GM18520 (cell line): ENCODE measurements around the gene FBXO45.
"Not testable (repeated sequence)": the region's sequence is repeated elsewhere in the genome, so short reads cannot be mapped to it uniquely, and the experiment has no call there.

Source experiments
- ATAC-seq: cut with Tn5 transposase; IDR thresholded peaks from one replicate; pipeline ENCODE4 v1.9.1; 2021; ENCODE audit not compliant: unreplicated experiment

The FBXO45 gene

GRCh38 chr3:196615234-196615633 lies 46.8 kb downstream of the FBXO45 start:
- not testable (repeated sequence) for ATAC-seq

DNA sequence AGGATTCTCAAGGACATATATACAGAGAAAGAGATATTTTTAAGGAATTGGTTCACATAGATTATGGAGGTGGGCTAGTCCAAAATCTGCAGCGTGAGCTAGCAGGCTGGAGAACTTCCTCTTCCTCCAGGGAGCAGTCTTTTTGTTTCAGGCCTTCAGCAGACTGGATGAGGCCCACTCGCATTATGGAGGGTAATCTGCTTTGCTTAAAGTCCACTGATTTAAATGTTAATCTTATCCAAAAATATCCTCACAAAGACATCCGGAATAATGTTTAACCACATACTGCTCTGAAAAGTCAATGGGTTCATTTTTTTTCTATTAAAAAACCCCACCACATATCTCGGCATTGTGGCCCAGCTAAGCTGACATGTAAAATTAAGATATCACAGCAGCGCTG lies 48.8 kb downstream of the FBXO45 start:
- ATAC-seq, result no peak

DNA sequence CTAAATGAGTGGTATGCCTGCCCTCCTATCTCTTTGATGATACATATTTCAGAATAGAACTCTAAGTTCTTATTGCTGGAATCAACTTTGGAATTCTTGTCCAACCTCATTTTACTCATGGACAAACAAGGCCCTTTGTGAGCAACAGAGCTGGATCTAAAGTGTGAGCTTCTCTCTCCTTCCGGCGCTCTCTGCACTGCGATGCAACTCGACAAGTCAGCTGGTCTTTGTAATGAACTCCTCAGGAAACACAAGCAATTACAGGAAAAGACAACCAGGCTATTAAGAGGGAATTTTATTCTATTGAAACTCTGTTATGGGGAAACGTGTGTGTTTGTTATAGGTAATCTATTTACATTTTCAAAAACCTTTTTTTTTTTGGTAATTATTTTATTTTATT lies 50.8 kb downstream of the FBXO45 start:
- ATAC-seq, result no peak

- ATAC-seq, result not testable (repeated sequence)
Measured at GRCh38 chr3:196619627-196620026, 51.2 kb downstream of the FBXO45 start.

- no peak for ATAC-seq
Measured at GRCh38 chr3:196620161-196620604, 51.7 kb downstream of the FBXO45 start.

GRCh38 chr3:196620684-196621083 lies 52.2 kb downstream of the FBXO45 start:
- ATAC-seq, result no peak

DNA sequence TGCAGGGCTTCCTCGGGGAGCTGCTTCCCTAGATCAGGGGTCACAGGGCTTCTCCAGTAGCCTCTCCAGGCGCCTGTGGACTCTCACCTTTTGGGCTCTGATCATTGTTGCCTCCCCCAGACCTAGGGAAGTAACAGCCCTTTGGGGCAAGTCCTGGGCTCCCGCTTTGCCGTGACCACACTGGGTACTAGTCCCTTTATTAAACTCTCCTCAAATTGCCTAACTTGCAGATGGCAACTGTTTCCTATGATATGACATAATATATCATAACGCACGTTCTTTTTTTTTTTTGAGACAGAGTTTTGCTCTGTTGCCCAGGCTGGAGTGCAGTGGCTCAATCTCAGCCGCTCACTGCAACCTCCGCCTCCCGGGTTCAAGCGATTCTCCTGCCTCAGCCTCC lies 53.2 kb downstream of the FBXO45 start:
- ATAC-seq, result no peak

DNA sequence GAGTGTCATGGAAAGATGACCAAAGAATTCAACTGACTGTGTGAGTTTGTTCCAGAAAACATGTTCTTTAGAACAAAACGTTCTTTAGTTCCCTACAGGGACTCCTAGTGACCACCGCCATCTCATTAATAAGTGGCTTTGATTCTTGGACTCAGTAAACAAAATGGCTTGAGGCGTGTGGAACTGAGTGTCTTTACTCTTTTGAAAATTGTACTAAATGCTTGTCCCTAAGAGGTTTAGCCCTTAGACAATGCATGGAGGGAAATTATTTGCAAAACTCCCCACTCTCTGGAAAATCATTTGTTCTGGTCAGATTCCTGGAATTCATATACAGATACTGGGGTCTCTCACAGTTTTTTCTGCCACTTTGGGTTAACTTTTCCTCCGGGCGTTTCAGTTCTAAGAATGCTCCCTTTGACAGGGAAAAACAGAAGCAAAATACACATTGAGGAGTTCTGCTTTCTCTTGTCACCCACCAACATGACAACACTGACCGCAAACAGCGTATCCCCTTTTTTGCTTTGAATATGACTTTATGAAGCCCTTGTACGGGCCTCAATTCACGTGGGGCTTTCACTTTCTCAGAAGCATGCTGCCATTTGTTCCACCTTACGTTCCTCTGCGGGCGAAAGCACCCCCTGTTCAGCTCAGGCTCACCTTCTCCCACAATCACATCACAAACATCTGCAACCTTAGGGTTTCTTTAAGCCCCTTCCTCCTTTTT lies 55.8 kb downstream of the FBXO45 start:
- ATAC-seq, result no peak

GRCh38 chr3:196624907-196625306 lies 56.4 kb downstream of the FBXO45 start:
- no peak for ATAC-seq

DNA sequence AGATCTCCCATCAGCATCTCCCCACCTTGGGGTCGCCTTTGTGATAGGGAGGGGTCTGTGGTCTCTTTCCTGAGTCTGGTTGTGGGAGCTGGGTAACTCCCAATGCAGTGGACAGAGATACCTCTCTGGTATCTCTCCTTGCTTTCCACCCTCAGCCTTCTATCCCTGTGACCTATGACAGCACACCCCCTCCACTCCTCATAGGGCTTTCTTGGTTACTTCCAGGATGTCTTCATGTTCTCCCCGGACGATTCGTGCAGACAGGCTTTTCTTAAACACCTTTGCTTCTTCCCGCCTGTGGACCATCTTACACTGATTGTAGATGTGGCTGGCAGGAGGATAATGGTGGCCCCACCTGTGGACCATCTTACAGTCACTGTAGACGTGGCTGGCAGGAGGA lies 56.9 kb downstream of the FBXO45 start:
- ATAC-seq, result no peak

DNA sequence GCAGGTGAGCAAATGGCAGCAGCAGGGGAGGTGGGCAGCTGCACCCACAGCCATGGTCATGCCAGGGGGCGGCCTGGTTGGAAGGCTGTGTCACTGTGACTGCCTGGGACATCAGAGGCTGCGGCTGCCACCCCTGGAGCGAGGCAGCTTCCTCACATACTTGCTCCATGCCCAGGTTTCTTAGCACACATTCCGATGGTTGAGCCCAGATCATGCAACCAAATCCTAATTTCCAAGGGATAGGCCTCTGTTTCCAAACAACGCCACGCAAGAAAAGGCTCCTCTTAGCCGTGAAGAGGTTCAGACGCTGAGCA lies 59.4 kb downstream of the FBXO45 start:
- no peak for ATAC-seq

- no peak for ATAC-seq
Measured at GRCh38 chr3:196629228-196629627, 60.8 kb downstream of the FBXO45 start.

DNA sequence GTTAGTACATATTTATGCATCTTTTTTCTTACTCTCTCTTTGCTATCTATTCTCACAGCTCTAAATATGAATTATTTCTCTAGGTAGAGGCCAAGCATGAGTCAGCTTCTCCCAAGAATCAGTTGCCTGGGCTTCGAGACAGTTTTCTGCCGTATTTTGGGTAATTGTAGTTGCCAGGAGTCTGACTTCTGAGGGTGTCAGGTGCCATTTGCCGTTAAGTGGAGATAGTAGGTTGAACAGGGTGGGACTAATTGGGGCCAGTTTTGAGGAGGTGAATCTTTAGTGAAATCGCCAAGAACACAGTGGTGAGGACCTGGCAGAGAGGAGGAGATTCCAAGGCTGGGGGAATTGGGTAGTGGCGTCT lies 63.2 kb downstream of the FBXO45 start:
- no peak for ATAC-seq

DNA sequence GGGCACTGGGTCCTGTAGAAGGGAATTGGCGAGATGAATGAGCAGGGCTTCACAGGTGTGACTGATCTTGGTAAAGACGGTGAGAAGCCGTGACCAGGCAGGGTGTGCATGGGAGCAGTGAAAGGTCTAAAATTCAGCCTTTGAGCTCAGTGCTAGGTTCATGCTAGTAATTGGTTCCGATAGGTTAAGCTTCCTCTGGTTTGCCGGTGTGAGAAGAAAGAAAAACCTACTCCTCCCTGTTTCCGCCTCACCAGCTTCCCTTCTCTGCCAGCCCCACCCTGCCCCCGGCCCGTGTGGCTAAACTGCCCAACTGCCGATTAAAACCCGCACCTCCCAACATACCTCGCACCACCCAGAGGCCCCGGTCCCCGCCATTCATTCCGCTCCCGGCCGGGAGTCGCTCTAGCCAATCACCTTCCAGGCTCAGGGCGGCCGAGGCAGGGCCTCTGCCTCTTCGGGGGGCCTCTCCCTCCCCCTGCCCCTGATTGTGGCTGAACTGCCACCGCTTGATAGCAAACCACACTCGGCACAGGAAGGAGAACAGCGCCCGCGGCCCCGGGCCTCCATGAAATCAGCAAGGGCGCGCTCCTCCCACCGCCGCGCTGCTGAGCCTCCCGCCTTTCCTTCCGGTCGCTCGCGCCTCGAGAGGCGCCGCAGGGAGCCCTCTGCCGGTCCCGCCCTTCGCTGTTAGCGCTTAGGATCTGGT lies 63.7 kb downstream of the FBXO45 start:
- peak; percentile 73 for ATAC-seq

GRCh38 chr3:196633555-196634151 lies 65.2 kb downstream of the FBXO45 start:
- no peak for ATAC-seq

- no peak for ATAC-seq
Measured at GRCh38 chr3:196634224-196634623, 65.8 kb downstream of the FBXO45 start.

DNA sequence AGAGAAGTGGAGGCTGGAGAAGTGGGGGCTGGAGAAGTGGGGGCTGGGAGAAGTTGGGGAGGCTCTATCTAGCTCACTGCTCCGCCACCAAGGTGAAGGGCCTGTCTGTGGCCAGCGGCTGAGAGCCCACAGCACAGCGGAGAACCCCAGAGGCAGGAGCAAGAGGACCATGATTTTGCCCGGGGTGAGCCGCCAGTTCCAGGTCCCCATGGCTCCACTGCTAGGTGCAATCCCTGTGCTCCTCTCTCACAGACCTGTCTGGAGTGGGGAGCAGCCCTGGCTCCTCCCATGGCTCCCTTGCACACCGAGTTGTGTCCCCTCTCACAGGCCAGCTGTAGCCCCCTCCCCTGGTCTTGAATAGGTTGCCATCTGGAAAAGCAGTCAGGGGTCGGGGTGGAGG lies 66.4 kb downstream of the FBXO45 start:
- no peak for ATAC-seq

- ATAC-seq, result no peak
Measured at GRCh38 chr3:196636369-196637349, 68.2 kb downstream of the FBXO45 start.

DNA sequence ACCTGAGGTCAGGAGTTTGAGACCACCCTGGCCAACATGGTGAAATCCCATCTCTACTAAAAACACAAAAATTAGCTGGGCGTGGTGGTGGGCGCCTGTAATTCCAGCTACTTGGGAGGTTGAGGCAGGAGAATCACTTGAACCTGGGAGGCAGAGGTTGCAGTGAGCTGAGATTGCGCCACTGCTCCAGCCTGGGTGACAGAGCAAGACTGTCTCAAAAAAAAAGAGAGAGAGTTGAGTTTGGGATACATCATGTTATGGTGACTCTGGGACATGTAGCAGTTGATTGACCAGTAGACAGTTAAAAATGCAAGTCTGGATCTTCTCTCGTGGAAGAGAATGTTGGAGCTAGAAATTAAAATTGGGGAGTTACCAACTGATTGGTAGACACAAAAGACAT lies 69.5 kb downstream of the FBXO45 start:
- not testable (repeated sequence) for ATAC-seq
